Measurements from ENCODE around the gene HNRNPC. TPM values are rescaled to one million over a fixed set of nuclear protein-coding genes. Genes with fewer than 3 reads are reported as not detected.

HNRNPC gene
- total RNA-seq, 4 donors from 2014 or later, result 201 to 392 (median 259) TPM

Other genes with a start within 250 kb of the HNRNPC start
- gene NDRG2, start 244.4 kb downstream of the HNRNPC start, total RNA-seq, result 100 to 1,000 TPM in 3 of 4 donors, 10 to 100 TPM in 1; 85.6 to 137 (median 127) TPM
- not detected for gene TPPP2, start 239.2 kb downstream of the HNRNPC start, total RNA-seq
- gene RNASE13, start 234.6 kb downstream of the HNRNPC start, total RNA-seq, result not detected
- not detected for gene RNASE7, start 227.1 kb downstream of the HNRNPC start, total RNA-seq
- not detected for gene RNASE8, start 211.6 kb downstream of the HNRNPC start, total RNA-seq
- 10 to 100 TPM; 19.8 to 57.8 (median 34.6) TPM for gene ARHGEF40, start 199.1 kb downstream of the HNRNPC start, total RNA-seq
- gene ZNF219, start 170.8 kb downstream of the HNRNPC start, total RNA-seq, result 10 to 100 TPM; 41.3 to 68.8 (median 63.2) TPM
- 100 to 1,000 TPM in 3 of 4 donors, 1 to 10 TPM in 1; 9.1 to 140 (median 124) TPM for gene TMEM253, start 168.4 kb downstream of the HNRNPC start, total RNA-seq
- not detected for gene OR5AU1, start 113.4 kb downstream of the HNRNPC start, total RNA-seq
- 1 to 10 TPM in 1 of 4 donors, under 1 TPM in 1, not detected in 2; 0.40 to 3.3 TPM for gene RPGRIP1, start 10.6 kb upstream of the HNRNPC start, total RNA-seq
- gene SUPT16H, start 114.6 kb upstream of the HNRNPC start, total RNA-seq, result 10 to 100 TPM; 25.7 to 86.6 (median 37.5) TPM
- gene CHD8, start 186.7 kb upstream of the HNRNPC start, total RNA-seq, result 100 to 1,000 TPM in 1 of 4 donors, 10 to 100 TPM in 3; 46.2 to 112 (median 78.4) TPM
- 10 to 100 TPM in 3 of 4 donors, 1 to 10 TPM in 1; 7.4 to 22.4 (median 20.8) TPM for gene RAB2B, start 207.5 kb upstream of the HNRNPC start, total RNA-seq
- gene TOX4, start 207.8 kb upstream of the HNRNPC start, total RNA-seq, result 10 to 100 TPM; 31.4 to 74.5 (median 61.7) TPM
- gene METTL3, start 241.9 kb upstream of the HNRNPC start, total RNA-seq, result 100 to 1,000 TPM in 1 of 4 donors, 10 to 100 TPM in 3; 32.9 to 130 (median 44.3) TPM